ENCODE measurements around the gene NXF1.
"Not testable (repeated sequence)": the region's sequence is repeated elsewhere in the genome, so short reads cannot be mapped to it uniquely, and the experiment has no call there.

Gene NXF1

DNA sequence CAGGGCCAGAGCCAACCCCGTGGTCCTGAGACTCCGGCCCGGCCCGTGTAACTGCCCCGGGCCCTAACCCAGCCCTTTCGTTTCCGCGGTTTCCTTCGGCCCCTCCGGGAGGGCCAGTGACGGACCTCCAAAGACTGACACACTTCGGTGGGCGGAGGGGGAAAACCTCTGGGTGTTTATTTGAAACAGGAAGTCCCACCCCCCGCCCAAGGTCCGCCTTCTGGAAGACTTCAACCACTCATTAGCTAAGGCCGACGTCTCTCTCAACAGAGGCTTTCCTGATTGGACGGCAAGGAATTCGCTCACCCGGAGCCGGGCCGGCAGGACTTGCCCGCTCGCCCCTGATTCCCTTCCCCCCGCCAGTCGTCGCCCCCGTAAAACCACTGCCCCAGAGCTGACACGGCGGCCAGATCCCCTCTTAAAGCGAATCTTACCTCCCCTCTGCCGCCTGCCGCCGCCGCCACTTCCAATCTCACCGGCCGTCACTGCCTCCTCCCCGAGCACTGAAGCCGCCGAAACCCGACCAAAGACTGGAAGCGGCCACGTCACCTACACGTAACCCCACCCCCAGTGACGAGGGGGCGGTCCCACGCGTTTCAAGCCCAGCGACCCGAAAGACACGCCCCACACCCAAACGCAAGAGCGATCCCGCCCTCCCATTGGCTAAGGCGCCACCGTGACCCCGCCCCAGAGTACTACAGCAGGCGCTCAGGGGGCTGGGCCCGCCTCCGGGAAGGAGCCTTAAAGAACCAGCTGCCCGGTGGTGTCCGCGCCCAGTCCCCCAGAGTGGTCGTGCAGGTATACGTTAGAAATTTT is 26.5 kb upstream of the NXF1 start, which contains the start of gene STX5:
Gene STX5, minus strand, starts transcription at position 532 of the 816 bp plus-strand sequence. CDS start 808 bp downstream, outside the sequence.
- DNase-seq = peak; percentile 97

DNA sequence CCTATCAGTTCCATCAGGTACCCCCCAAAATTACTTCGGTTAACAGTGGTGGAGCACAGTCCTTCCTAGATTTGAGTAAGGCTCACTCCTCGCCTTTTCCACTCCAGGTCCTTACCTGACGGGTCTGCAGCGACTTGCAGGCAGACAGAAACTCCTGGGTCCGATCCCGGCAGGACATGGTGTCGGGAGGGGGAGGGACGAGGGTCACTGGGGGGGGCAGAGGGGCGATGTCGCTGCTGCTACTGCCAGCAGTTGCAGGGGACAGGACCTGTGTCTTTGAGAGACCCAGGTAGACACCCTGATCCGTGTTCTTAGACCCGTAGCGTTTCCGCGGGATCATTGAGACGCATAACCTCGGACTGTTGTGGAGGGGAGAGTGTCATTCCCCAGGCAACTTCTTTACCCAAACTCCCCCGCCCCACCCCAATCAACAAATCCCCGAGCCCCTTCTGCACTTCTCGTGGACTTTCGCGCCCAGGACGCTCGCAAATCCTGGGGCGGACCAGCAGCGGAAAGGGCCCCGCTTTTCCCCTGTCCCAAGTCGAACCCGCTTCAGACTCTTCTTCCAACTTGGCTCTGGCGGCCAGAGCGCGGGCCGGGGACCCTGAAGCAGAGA is 25.8 kb upstream of the NXF1 start:
- no peak for DNase-seq

DNA sequence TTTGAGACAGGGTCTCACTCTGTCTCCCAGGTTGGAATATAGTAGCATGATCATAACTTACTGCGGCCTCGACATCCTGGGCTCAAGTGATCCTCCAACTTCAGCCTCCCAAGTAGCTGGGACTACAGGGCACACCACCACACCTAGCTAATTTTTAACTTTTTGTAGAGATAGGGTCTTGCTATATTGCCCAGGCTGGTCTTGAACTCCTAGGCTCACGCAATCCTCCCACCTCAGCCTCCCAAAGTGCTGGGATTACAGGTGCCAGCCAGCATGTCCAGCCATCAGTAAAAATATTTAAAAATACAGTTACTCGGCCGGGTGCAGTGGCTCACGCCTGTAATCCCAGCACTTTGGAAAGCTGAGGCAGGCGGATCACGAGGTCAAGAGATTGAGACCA is 22.9 kb upstream of the NXF1 start:
- DNase-seq = not testable (repeated sequence)

GRCh38 chr11:62823677-62824076 is 18.4 kb upstream of the NXF1 start:
- no peak for DNase-seq

DNA sequence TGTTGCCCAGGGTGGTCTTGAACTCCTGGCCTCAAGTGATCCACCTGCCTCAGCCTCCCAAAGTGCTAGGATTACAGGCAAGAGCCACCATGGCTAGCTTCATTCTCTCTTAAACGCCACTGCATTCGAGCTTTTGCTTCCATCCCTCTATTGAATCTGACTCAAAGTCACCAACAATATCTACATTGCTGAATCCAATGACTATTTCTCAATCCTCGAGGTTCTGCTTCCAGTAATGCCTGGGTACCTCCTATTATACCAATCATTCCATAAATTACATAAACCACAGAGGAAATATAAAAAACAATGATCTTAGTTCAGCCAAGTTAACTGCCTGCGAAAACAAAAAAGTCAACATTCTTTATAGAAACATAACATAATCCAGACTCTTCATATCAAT is 11.9 kb upstream of the NXF1 start:
- DNase-seq = no peak

- DNase-seq = no peak
These were observed 11.3 kb upstream of the NXF1 start for GRCh38 chr11:62816557-62816956.

GRCh38 chr11:62811659-62812058 is 6.4 kb upstream of the NXF1 start:
- DNase-seq = no peak

GRCh38 chr11:62810748-62811147 is 5.5 kb upstream of the NXF1 start:
- DNase-seq = no peak

DNA sequence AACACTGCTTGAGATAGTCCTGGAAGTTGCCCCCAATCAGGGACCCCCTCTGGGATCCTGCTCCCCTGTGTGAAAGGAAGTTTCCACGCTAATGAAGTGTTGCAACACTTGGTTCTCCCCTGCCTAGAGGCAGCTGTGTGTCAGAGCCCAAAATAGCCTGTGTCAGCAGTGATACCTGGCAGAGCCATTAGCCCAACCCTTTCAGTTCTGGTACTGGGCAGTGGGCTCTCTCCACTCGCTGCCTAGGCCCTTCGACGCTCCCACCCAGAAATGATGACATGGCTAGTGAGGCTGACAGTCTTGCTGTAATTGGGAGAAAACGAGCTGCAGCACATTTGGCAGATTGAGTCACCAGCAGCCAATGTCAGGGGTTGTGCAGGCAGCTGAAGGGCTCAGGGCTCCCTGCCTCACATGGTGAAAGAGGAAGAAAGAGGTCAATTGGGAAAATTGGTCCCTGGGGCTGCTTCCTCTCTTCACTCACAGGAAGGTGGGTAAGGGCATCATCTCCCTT is 1.4 kb upstream of the NXF1 start:
- no peak for DNase-seq

DNA sequence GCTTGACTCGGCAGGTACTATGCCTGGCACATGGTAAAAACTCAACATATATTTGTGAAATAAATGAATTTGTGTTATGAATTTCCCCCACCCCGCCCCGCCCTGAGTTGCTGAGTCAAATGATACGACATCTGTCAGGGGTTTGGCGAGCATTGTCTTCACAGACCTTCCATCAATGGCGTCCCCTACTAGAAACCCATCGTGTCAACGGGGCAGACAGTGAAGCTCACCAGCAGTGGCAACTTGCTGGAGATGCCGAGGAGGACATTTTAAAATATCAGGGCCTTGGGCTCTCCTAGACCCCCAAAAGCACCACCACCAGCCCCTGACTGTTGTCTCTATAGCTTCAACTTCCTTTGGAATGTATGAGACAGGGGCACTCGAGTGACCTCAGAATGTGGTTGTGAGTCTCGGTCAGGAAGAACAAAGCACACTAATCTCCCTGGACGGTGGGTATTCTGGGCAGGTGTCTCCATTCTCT is 761 bp upstream of the NXF1 start:
- no peak for DNase-seq

DNA sequence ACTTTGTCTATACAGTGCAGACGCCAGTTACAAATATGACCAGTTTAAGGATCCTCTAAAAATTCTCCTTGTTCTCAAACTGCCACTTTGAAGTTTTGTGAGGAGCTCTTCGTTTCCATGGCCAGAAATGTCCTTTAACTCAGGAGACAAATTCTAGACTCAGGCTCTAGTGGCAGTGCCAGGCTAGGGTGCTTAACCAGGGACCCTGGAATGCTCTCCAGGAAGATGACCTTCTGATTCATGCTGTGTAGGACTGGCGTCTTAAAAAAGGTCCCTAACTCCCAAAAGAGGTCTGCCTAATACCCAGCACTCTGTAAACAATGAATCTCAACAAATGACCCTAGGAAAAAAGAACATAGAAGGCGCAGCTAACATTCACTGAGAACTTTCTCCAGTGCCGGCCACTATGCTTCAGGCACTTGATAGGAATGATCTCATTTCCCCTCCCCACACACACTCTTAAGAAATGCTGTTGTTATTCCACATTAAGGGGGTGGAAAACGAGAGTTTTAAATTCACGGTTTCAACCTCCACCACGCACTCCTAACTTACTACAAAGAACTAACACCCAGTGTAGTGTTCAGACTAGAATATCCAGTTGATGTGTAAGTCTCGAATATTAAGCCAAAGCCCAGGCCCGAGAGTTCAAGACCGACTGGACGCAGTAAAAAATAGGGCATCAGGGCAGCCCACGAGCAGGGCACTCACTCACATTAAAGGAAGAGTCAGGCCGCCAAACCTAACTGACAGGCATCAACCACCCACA is 747 bp downstream of the NXF1 start:
- DNase-seq = no peak

GRCh38 chr11:62801071-62801470 is 4.2 kb downstream of the NXF1 start:
- no peak for DNase-seq

DNA sequence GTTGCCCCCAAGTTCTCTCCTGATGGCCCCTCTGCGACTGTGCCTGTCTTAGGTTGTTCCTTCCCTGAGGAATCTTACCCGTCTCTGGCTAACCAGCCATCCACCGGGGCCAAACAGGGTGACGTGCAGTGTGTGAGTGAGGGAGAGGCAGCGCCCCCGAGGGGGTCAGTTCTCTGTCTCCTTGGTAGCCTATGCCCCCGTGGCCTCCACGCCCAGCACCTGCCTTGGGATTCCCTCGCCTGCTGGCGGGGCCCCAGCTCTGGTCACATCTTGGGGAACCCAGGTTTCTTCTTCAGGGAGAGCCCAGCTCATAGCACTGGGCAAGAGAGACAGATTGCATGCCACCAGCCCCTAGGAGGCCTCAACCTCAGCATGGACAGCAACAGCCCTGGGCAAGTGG is 5.8 kb downstream of the NXF1 start:
- DNase-seq = no peak

GRCh38 chr11:62796281-62796680 is 9.0 kb downstream of the NXF1 start:
- DNase-seq = no peak

- no peak for DNase-seq
These were observed 11.0 kb downstream of the NXF1 start for GRCh38 chr11:62794201-62794775.

GRCh38 chr11:62792202-62792575 is 13.1 kb downstream of the NXF1 start:
- DNase-seq = no peak

- peak; percentile 71 for DNase-seq
These were observed 13.6 kb downstream of the NXF1 start, which contains the start of gene TMEM223 for GRCh38 chr11:62791501-62792201. Gene TMEM223 (minus strand): TSS chr11:62792006. CDS start chr11:62791994, 12 bp downstream.

- no peak for DNase-seq
These were observed 15.7 kb downstream of the NXF1 start for GRCh38 chr11:62789576-62789975.

GRCh38 chr11:62788991-62789390 is 16.2 kb downstream of the NXF1 start:
- no peak for DNase-seq

GRCh38 chr11:62787005-62787759 is 18.1 kb downstream of the NXF1 start, which contains the start of gene TMEM179B:
Gene TMEM179B (plus strand): TSS chr11:62787402. CDS start chr11:62787432, 30 bp downstream.
- DNase-seq = peak; percentile 99

- DNase-seq = peak; percentile 72
These were observed 18.8 kb downstream of the NXF1 start for GRCh38 chr11:62786318-62787004.

Measured in NCI-H2029 (cell line).